WTC11 (cell line): ENCODE results near the gene THUMPD1. TPM values are rescaled to one million over a fixed set of nuclear protein-coding genes. Genes with fewer than 3 reads are reported as not detected.

Experiments
- ATAC-seq: fragments of 200-7000 bp; cut with Tn5 transposase; 2 replicates; pipeline ENCODE4 v1.10.0; 2021; ENCODE audit warnings: mild to moderate bottlenecking, moderate library complexity
- CTCF ChIA-PET: fragments of 300-600 bp; sonication (Branson Sonifier 250); formaldehyde crosslinking; loops from one replicate; lab custom pipeline; 2021; ENCODE audit warnings: antibody characterized with exemption; lab: Charles Lee
- POLR2A ChIA-PET: fragments of 350-600 bp; sonication (Branson Sonifier 250); formaldehyde crosslinking; loops from one replicate; lab custom pipeline; 2021; ENCODE audit warnings: antibody characterized with exemption; lab: Charles Lee
- DNase-seq: peaks from one replicate; pipeline ENCODE4 v3.0.0; 2021; ENCODE audit warnings: low spot score
- H3K27ac Mint-ChIP-seq: 2 replicates; pipeline ENCODE4 v1.8.0; 2021; ENCODE audit warnings: mixed read lengths
- H3K27me3 Mint-ChIP-seq: 2 replicates; pipeline ENCODE4 v1.8.0; 2021; ENCODE audit warnings: low read depth, mild to moderate bottlenecking, moderate library complexity, mixed read lengths
- H3K36me3 Mint-ChIP-seq: 2 replicates; pipeline ENCODE4 v1.8.0; 2021; ENCODE audit warnings: mixed read lengths
- H3K4me1 Mint-ChIP-seq: 2 replicates; pipeline ENCODE4 v1.8.0; 2022; ENCODE audit warnings: mixed read lengths
- H3K4me3 Mint-ChIP-seq: 2 replicates; pipeline ENCODE4 v1.8.0; 2021; ENCODE audit warnings: mild to moderate bottlenecking, moderate library complexity, mixed read lengths
- H3K9me3 Mint-ChIP-seq: 2 replicates; pipeline ENCODE4 v1.8.0; 2021; ENCODE audit warnings: mixed read lengths
- AR ChIP-seq: fragments of 250-450 bp; sonication (Bioruptor Pico); IDR thresholded peaks from 2 replicates; pipeline ENCODE4 v1.9.0; 2021; ENCODE audit warnings: mild to moderate bottlenecking
- ATF1 ChIP-seq: sonication (generic); formaldehyde crosslinking; IDR thresholded peaks from 2 replicates; pipeline ENCODE4 v1.8.1; 2023; ENCODE audit warnings: mild to moderate bottlenecking, moderate library complexity, missing genetic modification reagents
- ATF3 ChIP-seq: sonication (generic); formaldehyde crosslinking; conservative IDR thresholded peaks from 2 replicates; pipeline ENCODE4 v1.8.1; 2022; ENCODE audit warnings: mild to moderate bottlenecking, missing genetic modification reagents
- CBFB ChIP-seq: sonication (generic); formaldehyde crosslinking; IDR thresholded peaks from 2 replicates; pipeline ENCODE4 v1.8.1; 2022; ENCODE audit warnings: mild to moderate bottlenecking, low read depth, missing genetic modification reagents
- ESRRA ChIP-seq: sonication (generic); formaldehyde crosslinking; IDR thresholded peaks from 2 replicates; pipeline ENCODE4 v1.8.1; 2022; ENCODE audit warnings: mild to moderate bottlenecking, missing genetic modification reagents, borderline replicate concordance
- FOXK1 ChIP-seq: sonication (generic); formaldehyde crosslinking; IDR thresholded peaks from 2 replicates; pipeline ENCODE4 v1.8.0; 2022; ENCODE audit warnings: mild to moderate bottlenecking, moderate library complexity, missing genetic modification reagents
- IRF1 ChIP-seq: sonication (generic); formaldehyde crosslinking; IDR thresholded peaks from 2 replicates; pipeline ENCODE4 v1.8.0; 2023; ENCODE audit warnings: missing genetic modification reagents
- JAZF1 ChIP-seq: fragments of 250-450 bp; sonication (Bioruptor Pico); IDR thresholded peaks from 2 replicates; pipeline ENCODE4 v1.9.0; 2021; ENCODE audit warnings: moderate library complexity, mild to moderate bottlenecking, inconsistent platforms
- KAT7 ChIP-seq: sonication (generic); formaldehyde crosslinking; IDR thresholded peaks from 2 replicates; pipeline ENCODE4 v1.8.1; 2023; ENCODE audit warnings: missing genetic modification reagents, mild to moderate bottlenecking, borderline replicate concordance
- NR3C1 ChIP-seq: sonication (generic); formaldehyde crosslinking; conservative IDR thresholded peaks from 2 replicates; pipeline ENCODE4 v1.8.1; 2023; ENCODE audit warnings: low read depth, mild to moderate bottlenecking, missing genetic modification reagents
- OVOL2 ChIP-seq: fragments of 250-450 bp; sonication (Bioruptor Pico); IDR thresholded peaks from 2 replicates; pipeline ENCODE4 v1.9.0; 2021; ENCODE audit warnings: mild to moderate bottlenecking, borderline replicate concordance
- SOX15 ChIP-seq: fragments of 250-450 bp; sonication (Bioruptor Pico); IDR thresholded peaks from 2 replicates; pipeline ENCODE4 v1.9.0; 2021; ENCODE audit warnings: mild to moderate bottlenecking
- ZBTB21 ChIP-seq: sonication (generic); formaldehyde crosslinking; IDR thresholded peaks from 2 replicates; pipeline ENCODE4 v1.8.1; 2023; ENCODE audit warnings: mild to moderate bottlenecking, missing genetic modification reagents, borderline replicate concordance
- ZBTB43 ChIP-seq: sonication (generic); formaldehyde crosslinking; IDR thresholded peaks from 2 replicates; pipeline ENCODE4 v1.8.1; 2023; ENCODE audit warnings: mild to moderate bottlenecking, missing genetic modification reagents
- ZNF396 ChIP-seq: fragments of 250-450 bp; sonication (Bioruptor Pico); IDR thresholded peaks from 2 replicates; pipeline ENCODE4 v1.8.0; 2021; ENCODE audit warnings: mild to moderate bottlenecking, moderate library complexity, borderline replicate concordance
- ZNF425 ChIP-seq: fragments of 250-450 bp; sonication (Bioruptor Pico); conservative IDR thresholded peaks from 2 replicates; pipeline ENCODE4 v1.9.0; 2021; ENCODE audit warnings: mild to moderate bottlenecking
- total RNA-seq: library from RNA; stranded (reverse); gene quantifications from 3 replicates; pipeline ENCODE4 v1.2.3, GENCODE V29; 2021
- TF ChIP-seq, protein P1 (sequence below): sonication (generic); formaldehyde crosslinking; IDR thresholded peaks from 2 replicates; pipeline ENCODE4 v1.8.0; 2023; ENCODE audit warnings: mild to moderate bottlenecking, missing genetic modification reagents
- TF ChIP-seq, protein P2 (sequence below): sonication (generic); formaldehyde crosslinking; IDR thresholded peaks from 2 replicates; pipeline ENCODE4 v1.8.0; 2022; ENCODE audit warnings: mild to moderate bottlenecking, missing genetic modification reagents
- TF ChIP-seq, protein P3 (sequence below): sonication (generic); formaldehyde crosslinking; IDR thresholded peaks from 2 replicates; pipeline ENCODE4 v1.8.1; 2022; ENCODE audit warnings: low read depth, missing genetic modification reagents, borderline replicate concordance

Gene THUMPD1
- total RNA-seq, 1 experiment from 2014 or later: 48.5 TPM

DNA sequence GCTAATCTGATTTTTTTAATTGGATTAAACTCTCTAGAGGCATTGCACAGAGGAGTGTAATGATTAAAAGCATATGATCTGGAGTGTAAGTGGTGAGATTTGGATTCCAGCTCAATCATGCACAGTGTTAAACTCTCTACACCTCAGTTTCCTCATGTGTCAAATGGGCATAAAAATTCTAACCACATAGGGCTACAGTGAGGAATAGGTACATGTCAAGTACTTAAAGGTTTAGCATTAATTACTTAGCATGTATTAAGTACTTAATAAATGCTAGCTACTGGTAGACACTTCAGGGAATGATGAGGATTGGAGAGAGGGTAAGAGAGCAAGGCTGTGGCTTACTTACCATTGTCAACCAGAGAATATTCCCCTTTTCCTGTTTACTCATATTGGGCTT is 47.5 kb upstream of the THUMPD1 start:
- no peaks in the 10 kb centered on the region for H3K27me3 Mint-ChIP-seq
- no peaks in the 10 kb centered on the region for H3K36me3 Mint-ChIP-seq
- TF ChIP-seq, protein P1, sequence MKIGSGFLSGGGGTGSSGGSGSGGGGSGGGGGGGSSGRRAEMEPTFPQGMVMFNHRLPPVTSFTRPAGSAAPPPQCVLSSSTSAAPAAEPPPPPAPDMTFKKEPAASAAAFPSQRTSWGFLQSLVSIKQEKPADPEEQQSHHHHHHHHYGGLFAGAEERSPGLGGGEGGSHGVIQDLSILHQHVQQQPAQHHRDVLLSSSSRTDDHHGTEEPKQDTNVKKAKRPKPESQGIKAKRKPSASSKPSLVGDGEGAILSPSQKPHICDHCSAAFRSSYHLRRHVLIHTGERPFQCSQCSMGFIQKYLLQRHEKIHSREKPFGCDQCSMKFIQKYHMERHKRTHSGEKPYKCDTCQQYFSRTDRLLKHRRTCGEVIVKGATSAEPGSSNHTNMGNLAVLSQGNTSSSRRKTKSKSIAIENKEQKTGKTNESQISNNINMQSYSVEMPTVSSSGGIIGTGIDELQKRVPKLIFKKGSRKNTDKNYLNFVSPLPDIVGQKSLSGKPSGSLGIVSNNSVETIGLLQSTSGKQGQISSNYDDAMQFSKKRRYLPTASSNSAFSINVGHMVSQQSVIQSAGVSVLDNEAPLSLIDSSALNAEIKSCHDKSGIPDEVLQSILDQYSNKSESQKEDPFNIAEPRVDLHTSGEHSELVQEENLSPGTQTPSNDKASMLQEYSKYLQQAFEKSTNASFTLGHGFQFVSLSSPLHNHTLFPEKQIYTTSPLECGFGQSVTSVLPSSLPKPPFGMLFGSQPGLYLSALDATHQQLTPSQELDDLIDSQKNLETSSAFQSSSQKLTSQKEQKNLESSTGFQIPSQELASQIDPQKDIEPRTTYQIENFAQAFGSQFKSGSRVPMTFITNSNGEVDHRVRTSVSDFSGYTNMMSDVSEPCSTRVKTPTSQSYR (CRISPR knock-in tag): no peak
- TF ChIP-seq KAT7: no peak
- TF ChIP-seq ZNF425: no peak
- no peaks in the 10 kb centered on the region for H3K9me3 Mint-ChIP-seq
- H3K4me1 Mint-ChIP-seq: peaks cover 12% of the 10 kb centered on the region
- no peak overlapping the region for H3K27ac Mint-ChIP-seq
- POLR2A ChIA-PET: no interaction called here
- DNase-seq (no peak), ATAC-seq (no peak)
- CTCF ChIA-PET: interaction anchor here (0.7 to 1.5 kb wide), 2 partner anchors 10 to 881 kb away, joined by 4 to 5 read pairs; no protein-coding TSS in a partner anchor
- no peak overlapping the region for H3K4me3 Mint-ChIP-seq

DNA sequence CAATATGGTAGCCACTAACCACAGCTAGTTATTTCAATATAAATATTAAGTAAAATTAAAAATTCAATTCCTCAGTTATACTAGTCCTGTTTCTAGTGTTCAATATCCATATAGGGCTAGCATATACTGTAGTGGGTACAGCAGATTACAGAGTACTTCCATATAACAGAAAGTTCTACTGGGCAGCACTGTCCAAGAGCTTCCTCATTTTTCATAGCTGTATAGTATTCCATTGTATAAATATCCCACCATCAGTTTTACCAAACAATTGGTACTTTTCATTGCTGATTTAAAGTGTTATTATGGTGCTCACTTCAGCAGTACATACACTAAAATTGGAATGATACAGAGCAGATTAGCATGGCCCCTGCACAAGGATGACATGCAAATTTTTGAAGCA is 42.6 kb upstream of the THUMPD1 start:
- ATAC-seq (no peak), DNase-seq (no peak)
- no peak overlapping the region for H3K27ac Mint-ChIP-seq
- no peak overlapping the region for H3K4me3 Mint-ChIP-seq
- no peaks in the 10 kb centered on the region for H3K4me1 Mint-ChIP-seq
- no peaks in the 10 kb centered on the region for H3K36me3 Mint-ChIP-seq
- CTCF ChIA-PET: interaction anchor here (3.7 kb wide), 1 partner anchor 9 kb away, joined by 11 read pairs; no protein-coding TSS in a partner anchor
- no peaks in the 10 kb centered on the region for H3K27me3 Mint-ChIP-seq
- H3K9me3 Mint-ChIP-seq: no peaks in the 10 kb centered on the region
- TF ChIP-seq JAZF1 (no peak), ZBTB21 (CRISPR knock-in tag) (no peak), NR3C1 (CRISPR knock-in tag) (no peak)
- POLR2A ChIA-PET: no interaction called here

DNA sequence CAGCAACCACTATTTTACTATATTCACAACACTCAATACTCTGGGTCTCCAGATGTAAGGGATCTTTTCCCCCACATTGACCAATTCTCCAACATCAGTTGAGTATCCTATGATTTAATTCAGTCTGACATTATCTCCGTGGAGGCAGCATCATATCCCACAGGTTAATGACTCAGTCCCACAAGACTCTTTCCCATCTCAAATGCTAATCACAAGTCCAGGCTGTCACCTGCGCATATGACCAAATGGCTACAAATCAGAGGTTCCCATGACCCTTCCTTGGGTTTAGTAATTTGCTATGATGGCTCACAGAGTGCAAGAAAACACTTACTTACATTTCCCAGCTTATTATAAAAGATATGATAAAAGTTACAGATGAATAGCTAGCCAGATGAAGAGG is 40.9 kb upstream of the THUMPD1 start:
- Mint-ChIP-seq H3K4me1 (no peaks in the 10 kb centered on the region), H3K4me3 (no peak overlapping the region), H3K36me3 (no peaks in the 10 kb centered on the region), H3K27ac (no peak overlapping the region), H3K27me3 (no peaks in the 10 kb centered on the region), H3K9me3 (no peaks in the 10 kb centered on the region)
- DNase-seq: no peak
- ChIA-PET POLR2A (no interaction called here), CTCF (interaction anchor here (0.6 to 1.1 kb wide), 2 partner anchors 8 to 17 kb away, joined by 3 read pairs; no protein-coding TSS in a partner anchor)
- no peak for ATAC-seq
- no peak for TF ChIP-seq IRF1
- TF ChIP-seq ZBTB43: no peak
- TF ChIP-seq NR3C1 (CRISPR knock-in tag): no peak
- no peak for TF ChIP-seq ZBTB21 (CRISPR knock-in tag)
- TF ChIP-seq CBFB (CRISPR knock-in tag): no peak
- TF ChIP-seq ATF3 (CRISPR knock-in tag): no peak
- no peak for TF ChIP-seq SOX15 (CRISPR knock-in tag)
- no peak for TF ChIP-seq AR (CRISPR knock-in tag)
- TF ChIP-seq ZNF396 (CRISPR knock-in tag): no peak
- TF ChIP-seq OVOL2: no peak
- TF ChIP-seq, protein P2, sequence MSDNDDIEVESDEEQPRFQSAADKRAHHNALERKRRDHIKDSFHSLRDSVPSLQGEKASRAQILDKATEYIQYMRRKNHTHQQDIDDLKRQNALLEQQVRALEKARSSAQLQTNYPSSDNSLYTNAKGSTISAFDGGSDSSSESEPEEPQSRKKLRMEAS (CRISPR knock-in tag): no peak
- no peak for TF ChIP-seq ESRRA (CRISPR knock-in tag)
- TF ChIP-seq ATF1 (CRISPR knock-in tag): no peak
- TF ChIP-seq FOXK1 (CRISPR knock-in tag): no peak
- TF ChIP-seq, protein P3, sequence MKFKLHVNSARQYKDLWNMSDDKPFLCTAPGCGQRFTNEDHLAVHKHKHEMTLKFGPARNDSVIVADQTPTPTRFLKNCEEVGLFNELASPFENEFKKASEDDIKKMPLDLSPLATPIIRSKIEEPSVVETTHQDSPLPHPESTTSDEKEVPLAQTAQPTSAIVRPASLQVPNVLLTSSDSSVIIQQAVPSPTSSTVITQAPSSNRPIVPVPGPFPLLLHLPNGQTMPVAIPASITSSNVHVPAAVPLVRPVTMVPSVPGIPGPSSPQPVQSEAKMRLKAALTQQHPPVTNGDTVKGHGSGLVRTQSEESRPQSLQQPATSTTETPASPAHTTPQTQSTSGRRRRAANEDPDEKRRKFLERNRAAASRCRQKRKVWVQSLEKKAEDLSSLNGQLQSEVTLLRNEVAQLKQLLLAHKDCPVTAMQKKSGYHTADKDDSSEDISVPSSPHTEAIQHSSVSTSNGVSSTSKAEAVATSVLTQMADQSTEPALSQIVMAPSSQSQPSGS (CRISPR knock-in tag): no peak
